COLO668 (cell line): ENCODE data around the gene FAM221B.

Experiments used
- DNase-seq: peaks from one replicate; lab custom pipeline; 2025; ENCODE audit not compliant: unreplicated experiment; lab: John Stamatoyannopoulos, UW

Gene FAM221B

GRCh38 chr9:35792024-35792813 lies 36.3 kb downstream of the FAM221B start:
- DNase-seq: no peak

GRCh38 chr9:35791297-35791921 lies 37.1 kb downstream of the FAM221B start, which contains the start of gene NPR2:
TSS of gene NPR2 (plus strand) at chr9:35791591. CDS start at chr9:35792409, 818 bp downstream.
- DNase-seq: no peak

- DNase-seq: peak; percentile 55
Measured at GRCh38 chr9:35790385-35791296, 37.9 kb downstream of the FAM221B start.

- DNase-seq: no peak
Measured at GRCh38 chr9:35790025-35790384, 38.5 kb downstream of the FAM221B start.

DNA sequence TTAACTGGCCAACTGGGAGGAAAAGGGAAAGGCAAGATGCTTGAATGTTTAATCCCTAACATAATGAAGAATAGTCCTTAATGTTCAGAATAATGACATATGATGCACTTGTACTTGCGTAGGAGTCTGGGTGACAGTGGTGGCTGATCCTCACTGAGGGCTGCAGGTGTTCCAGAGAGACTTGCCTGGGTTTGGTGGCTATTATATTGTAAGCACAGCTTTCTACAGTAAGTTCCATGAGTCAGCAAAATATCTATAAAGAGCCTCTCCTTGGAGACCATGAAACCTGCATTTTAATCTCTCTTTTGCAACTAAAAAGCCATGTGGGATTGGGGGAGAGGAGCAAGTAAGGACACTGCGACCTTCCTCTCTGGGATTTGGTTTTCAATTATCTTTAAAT lies 39.0 kb downstream of the FAM221B start:
- DNase-seq: no peak

GRCh38 chr9:35783418-35783817 lies 45.1 kb downstream of the FAM221B start:
- no peak for DNase-seq

- no peak for DNase-seq
Measured at GRCh38 chr9:35781066-35781465, 47.5 kb downstream of the FAM221B start.

GRCh38 chr9:35778496-35778895 lies 50.0 kb downstream of the FAM221B start:
- no peak for DNase-seq

GRCh38 chr9:35776018-35776417 lies 52.5 kb downstream of the FAM221B start:
- peak; percentile 71 for DNase-seq

GRCh38 chr9:35774907-35775635 lies 53.5 kb downstream of the FAM221B start:
- DNase-seq: peak; percentile 26

GRCh38 chr9:35771943-35772342 lies 56.6 kb downstream of the FAM221B start:
- DNase-seq: no peak

- peak; percentile 10 for DNase-seq
Measured at GRCh38 chr9:35771534-35771933, 57.0 kb downstream of the FAM221B start.

- no peak for DNase-seq
Measured at GRCh38 chr9:35771075-35771433, 57.5 kb downstream of the FAM221B start.

DNA sequence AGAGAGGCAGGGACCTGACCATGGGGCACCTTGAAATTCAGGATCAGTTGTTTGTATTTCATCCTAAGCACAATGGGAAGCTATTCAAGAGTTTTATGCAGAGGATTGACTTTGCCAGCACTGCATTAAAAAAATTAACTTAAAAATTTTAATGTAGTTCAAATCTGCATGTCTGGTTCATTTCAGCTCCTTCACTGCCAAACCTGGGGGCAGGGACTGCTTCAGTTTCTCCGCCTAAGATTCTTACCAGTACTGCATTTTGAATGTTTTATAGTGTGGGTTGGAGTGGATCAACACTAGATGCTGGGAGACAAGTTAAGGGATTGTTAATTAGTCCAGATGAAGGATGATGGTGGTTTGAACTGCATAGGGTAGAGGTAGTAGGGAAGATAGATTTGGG lies 58.8 kb downstream of the FAM221B start:
- no peak for DNase-seq

DNA sequence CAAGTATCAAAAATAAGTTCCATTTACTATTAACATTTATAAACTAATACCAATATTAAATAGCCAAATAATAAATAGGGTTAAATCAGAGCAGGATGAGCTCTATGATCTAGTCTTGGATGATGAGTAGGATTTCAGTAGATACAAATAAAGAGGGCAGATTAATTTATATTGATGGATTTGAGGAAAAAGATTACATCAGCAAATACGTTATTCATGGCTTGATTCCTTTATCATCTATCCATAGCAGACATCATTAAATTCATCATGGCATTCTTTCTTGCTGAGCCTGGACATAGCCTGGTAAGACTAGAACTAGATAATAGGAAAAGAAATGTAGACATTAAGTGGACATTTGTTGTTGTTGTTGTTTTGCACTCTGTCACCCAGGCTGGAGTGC lies 61.1 kb downstream of the FAM221B start:
- DNase-seq: no peak

DNA sequence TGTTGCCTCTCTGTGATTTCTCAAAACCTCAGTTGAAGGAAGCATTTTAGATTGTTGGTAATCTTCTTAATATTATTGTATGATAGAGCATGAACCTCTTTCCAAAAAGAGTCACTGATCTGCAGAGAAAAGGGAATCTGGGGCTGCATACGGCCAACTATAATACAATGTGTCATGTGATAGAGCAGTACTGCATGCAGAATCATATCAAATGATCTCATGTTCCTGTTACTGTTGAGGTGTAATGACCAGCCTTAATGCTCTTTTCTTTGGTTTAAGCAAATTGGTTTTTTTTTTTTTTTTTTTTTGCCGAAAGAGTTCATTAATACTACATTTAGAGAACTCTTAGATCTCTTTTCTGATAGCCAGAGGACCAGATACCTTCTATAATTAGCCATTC lies 61.5 kb downstream of the FAM221B start:
- DNase-seq: no peak
